ENCODE measurements around the gene KCNC3.

- no peak for TF ChIP-seq ZNF274 (IDR thresholded peaks at IDR 0.05; ENCODE audit: low read depth, low read length)
- no peak for TF ChIP-seq YY1 (IDR thresholded peaks at IDR 0.05; ENCODE audit: insufficient read depth, insufficient read length)
These were observed 62.3 kb downstream of the KCNC3 start for GRCh38 chr19:50266896-50267295.

All from NT2/D1 (cell line).